Stimulated activated CD8-positive, alpha-beta memory T cell treated with anti-CD3 and anti-CD28 coated beads, Interleukin-15, amount 100 ng/mL, for 48 hours (primary cell): ENCODE data around the gene CTDNEP1.
"Not testable (repeated sequence)": the region's sequence is repeated elsewhere in the genome, so short reads cannot be mapped to it uniquely, and the experiment has no call there.

ENCODE experiments used
- DNase-seq, 2 donors: peaks; one replicate each; pipeline ENCODE4 v3.0.0-alpha.2; 2020; ENCODE audit warnings: low read depth in 2 of 2

The CTDNEP1 gene

GRCh38 chr17:7248796-7249195, 2.7 kb downstream of the CTDNEP1 start:
- no peak for DNase-seq

DNA sequence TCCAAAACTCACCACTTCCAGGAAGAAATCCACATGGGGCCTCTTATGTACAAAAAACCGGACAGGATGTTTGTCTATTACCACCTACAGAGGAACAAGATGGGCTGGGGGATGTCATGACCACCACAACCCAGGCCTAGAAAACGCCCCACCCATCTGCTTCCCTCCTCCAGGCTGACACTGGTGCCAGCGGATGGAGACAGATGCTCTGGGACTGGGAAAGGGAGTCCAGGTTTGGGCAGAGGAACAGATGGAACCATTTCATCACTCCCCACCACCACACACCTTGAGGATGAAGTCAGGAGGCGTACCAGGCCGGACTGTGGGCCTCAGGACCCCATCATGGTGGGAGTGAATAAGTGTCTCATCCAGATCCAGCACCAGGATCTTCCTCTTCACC, 4.8 kb downstream of the CTDNEP1 start:
- no peak for DNase-seq

DNA sequence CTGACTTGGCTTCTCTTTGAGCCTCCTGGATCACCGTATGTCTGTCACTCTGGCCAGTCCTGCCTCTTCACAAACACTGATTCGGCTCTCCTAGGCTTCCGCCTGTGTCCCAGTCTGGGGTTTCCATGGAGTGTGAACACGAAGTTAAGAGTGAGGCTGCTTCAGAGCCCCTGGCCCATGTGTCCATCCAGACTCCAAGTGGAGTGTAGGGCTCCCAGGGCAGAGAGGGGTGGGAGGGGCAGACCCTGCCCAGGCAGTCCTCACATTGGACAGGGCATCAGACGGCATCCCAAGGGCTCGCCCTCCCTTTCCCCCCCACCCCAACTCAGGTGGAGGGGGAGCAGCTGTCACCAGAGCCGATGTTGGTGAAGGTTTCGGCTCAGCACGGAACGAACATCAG, 7.7 kb downstream of the CTDNEP1 start:
- not testable (repeated sequence) for DNase-seq

GRCh38 chr17:7243453-7243729, 8.1 kb downstream of the CTDNEP1 start:
- no peak for DNase-seq

GRCh38 chr17:7242717-7243452, 8.6 kb downstream of the CTDNEP1 start:
- peak; percentile 83 to 84 for DNase-seq

DNA sequence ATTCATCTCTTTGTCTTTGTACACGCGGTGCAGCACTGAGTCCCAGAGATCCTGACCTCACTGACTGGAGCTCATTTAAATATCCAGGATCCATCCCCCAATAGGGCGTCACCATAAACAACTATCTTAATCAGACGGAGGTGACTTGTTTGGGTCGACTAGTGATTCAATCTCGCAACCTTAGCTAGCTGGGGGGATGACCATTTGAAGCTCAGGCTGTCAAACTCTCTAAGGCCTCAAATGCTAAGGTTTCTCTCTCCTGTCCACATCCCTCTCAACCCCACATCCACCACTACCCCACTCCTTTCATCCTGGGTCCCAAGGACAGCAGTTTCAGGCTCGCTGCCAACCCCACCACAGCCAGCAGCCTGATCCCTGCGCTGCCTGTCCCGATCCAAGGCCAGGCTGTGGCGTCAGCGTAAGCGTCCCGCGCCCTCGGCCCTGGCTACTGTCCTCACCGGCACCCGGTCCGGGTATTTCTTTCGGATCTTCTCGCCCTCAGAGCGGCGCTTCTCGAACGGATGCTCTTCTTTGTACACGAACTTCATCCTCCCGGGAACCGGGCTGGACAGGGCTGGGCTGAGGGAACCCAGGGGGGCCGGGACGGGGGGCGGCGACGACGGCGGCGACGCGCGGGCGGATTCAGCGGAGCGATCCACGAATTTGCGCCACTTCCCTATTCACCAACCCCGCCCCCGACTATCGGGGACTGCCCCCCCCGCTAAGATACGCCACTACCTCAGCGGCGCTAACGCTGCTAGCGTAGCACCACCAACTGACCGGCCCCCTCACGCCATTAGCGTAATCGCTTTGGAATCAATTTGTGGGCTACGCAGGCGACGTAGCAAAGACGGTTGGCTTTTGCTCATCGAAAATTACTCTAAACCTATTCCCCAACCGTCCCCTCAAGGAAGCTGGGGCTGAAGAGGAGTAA, 9.5 kb downstream of the CTDNEP1 start, which contains the start of gene GABARAP:
Gene GABARAP, minus strand, starts transcription at position 667 of the 934 bp plus-strand sequence. Its CDS starts 119 bp downstream, at position 548.
- DNase-seq = peak; percentile 81 to 83

GRCh38 chr17:7241090-7241733, 10.3 kb downstream of the CTDNEP1 start:
- no peak for DNase-seq

GRCh38 chr17:7240375-7240774, 11.2 kb downstream of the CTDNEP1 start:
- no peak for DNase-seq

GRCh38 chr17:7239091-7240027, 12.2 kb downstream of the CTDNEP1 start, which contains the start of gene PHF23:
TSS of gene PHF23 (minus strand) at chr17:7239457. CDS start at chr17:7239279, 178 bp downstream.
- peak; percentile 97 to 98 for DNase-seq

DNA sequence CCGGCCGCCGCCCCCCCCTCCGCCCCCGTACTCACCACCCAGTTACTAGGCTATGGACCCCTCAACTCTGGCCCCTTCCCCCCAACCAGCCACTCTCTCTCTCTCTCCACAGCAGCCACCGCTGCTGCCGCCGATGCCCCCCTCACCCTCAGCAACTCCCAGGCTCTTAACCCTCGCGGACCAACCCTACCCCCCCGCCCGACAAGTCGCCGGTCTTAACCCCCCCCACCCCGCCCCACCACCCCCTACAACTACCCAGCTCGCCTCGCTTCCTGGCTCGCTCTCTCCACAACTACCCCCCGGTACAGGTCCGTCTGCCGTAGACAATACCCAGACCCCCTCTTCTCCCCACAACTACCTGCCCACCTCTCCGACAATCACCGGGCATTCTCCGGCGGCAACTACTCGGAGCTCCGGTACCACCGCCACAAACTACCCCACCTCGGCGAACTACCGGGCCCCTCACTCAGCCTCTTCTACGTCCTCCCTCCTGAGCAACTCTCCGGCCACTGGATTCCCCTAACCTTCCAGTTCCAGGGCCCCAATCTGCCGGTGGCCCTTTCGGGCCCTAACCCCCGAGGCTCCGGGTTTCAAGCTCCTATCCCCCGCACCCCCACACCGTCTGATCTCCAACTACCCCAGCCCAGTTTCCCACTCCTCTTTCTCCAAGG, 13.0 kb downstream of the CTDNEP1 start:
- DNase-seq = no peak

DNA sequence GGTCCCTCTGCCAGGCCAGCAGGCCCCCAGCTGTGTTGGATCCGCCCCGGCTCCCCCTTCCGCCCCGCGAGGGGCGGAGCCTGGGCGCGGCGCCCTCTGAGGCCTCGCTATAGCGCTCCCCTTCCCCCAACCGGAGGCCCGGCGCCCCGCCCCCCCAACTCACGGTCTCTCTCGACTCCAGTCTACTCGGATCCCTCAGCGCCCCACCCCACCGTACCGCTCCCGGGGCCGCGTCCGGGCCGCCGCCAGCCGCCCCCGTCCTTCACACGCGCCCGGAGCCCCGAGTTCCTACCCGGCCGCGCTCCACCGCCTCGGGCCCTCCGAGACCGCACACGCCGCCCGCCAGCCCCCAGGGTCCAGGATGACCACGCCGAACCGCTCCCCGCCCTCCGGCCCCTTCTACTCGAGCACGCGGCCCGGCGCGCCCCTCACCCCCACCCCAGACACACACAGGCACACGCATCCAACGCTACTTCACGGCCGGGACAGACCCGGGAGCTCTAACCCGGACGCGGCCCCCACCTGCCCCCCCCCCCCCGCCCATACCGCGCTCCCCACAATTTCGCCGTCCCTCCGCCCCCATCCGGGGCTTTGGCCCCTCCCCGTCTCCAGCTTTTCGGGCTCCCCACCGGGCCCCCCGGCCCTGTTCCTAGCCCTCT, 13.6 kb downstream of the CTDNEP1 start:
- peak; percentile 80 to 85 for DNase-seq

DNA sequence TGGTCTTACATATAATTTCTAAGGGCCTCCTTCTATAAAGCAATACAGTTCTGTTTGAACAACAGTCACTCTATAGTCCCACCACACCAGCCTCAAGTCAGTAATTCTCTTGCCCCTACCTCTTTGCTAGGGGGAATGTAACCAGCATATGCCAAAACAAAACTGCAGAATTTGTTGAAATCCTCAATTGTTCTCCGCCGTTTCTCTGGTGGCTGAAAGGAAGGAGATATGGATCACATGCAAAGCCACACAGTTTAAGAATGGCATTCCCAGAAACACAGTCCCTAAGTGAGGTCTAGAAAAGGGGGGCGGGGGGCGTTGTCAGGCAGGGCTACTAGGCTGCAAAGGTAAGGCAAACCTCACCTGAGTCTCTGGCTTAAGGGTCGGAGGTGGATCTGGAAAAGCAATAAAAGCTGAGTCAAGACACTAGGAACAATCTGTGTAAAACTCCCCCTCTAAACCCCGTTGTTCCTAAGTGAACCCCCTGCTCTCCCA, 14.2 kb downstream of the CTDNEP1 start:
- DNase-seq = no peak

DNA sequence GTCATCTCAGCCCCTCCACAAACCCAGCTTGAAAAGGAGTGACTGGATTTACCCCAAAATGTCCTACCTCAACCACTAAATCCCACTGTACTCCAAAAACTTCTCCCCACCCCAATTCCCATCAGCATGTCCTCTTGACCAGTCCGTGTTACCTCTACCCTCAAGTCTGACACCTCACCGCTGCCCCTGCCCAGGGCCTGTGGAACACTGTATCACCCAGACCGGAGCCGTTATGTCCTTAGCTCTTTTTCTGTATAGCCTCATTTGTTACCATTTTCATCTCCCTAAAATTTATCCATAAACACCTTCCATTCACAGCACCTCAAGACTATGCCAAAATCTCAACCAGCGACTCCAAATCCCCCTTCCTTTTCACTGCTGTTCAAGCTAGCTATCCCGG, 14.7 kb downstream of the CTDNEP1 start:
- no peak for DNase-seq

DNA sequence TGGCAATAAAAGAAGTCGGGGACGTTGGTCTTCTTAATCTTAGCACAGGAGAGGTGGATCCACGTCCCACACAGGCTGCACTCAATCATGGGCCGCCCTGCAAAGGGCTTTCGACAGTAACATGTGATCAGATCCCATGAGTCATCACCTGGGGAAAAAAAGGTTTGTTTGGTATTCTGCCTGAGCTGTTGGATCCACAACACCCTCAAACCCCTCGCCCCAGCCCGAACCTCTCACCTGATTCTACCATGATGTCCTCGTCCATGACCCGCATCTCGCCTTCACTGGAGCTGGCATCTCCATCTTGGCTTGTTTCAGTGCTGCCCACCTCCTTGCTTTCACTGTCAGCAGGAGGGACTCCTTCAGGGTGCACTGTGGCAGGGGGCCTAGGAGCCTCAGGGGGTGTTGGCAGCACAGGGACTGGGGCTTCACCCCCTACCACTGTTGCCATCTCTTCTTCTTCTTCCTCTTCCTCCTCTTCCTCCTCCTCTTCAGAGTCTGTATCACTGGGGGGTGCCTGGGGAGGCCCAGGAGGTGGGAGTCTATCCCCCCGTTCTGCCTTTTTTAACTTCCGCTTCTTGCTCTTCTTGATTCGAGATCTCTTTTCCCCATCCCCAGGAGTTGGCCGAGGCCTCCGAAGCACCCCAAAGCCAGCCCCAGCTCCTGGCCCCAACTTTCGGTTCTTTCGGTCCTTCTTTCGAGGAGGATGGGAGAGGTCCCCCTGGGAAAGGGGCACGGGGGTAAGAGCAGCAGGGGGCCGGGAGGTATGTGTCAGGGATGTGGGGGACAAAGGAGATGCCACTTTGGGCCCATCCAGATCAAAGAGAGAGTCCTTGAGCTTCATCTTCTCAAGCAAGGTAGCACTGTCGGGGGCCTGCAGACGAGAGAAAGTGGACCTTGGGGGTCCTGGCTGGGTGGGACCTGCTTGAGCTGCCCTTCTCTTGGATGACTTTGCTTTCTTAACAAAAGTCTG, 15.6 kb downstream of the CTDNEP1 start:
- no peak for DNase-seq

GRCh38 chr17:7234083-7234951, 17.2 kb downstream of the CTDNEP1 start, which contains the start of gene DVL2:
TSS of gene DVL2 (minus strand) at chr17:7234517. CDS start at chr17:7234262, 255 bp downstream.
- DNase-seq = peak; percentile 91 to 94

DNA sequence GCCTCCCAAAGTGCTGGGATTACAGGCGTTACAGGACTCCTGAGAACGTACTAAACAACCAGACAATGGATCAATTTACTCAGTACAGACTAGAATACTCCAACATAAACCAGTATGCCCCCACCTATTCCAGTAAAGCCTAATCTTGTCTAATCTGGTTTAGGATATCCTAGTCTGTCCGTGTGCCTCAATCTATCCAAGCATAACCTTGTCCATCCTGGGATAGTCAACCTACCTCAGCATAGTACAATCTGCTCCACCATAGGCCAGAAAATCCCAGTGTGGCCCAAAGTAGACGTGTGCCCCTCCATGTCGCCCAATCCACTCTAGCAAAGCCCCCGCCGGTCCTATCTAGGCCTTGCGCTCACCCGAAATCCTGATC, 17.8 kb downstream of the CTDNEP1 start:
- no peak for DNase-seq

- no peak for DNase-seq
These were observed 19.4 kb downstream of the CTDNEP1 start for GRCh38 chr17:7232114-7232513.

GRCh38 chr17:7229504-7229903, 22.0 kb downstream of the CTDNEP1 start:
- no peak for DNase-seq
